IMR-90 (cell line): ENCODE data around the gene CYP11A1. TPM values are rescaled to one million over a fixed set of nuclear protein-coding genes. Genes with fewer than 3 reads are reported as not detected.
"Not testable (repeated sequence)": the region's sequence is repeated elsewhere in the genome, so short reads cannot be mapped to it uniquely, and the experiment has no call there.

Experiments used
- ATAC-seq: fragments of 200-7000 bp; cut with Tn5 transposase; 2 replicates; pipeline ENCODE4 v1.9.1; 2020; ENCODE audit warnings: low read depth, mild to moderate bottlenecking, moderate library complexity
- BruUV-seq: library from RNA; stranded (reverse); fragments of 400-500 nt; replicated peaks from 2 replicates; lab custom pipeline; 2021; lab: Mats Ljungman, UMichigan
- CTCF ChIA-PET: fragments of 300-600 bp; formaldehyde crosslinking; extraction: SDS; loops from one replicate; lab custom pipeline; 2021; ENCODE audit warnings: antibody characterized with exemption; lab: Yijun Ruan, JAX
- POLR2A ChIA-PET: fragments of 300-600 bp; sonication (Branson Sonifier 250); formaldehyde crosslinking; loops from one replicate; lab custom pipeline; 2022; ENCODE audit warnings: antibody characterized with exemption; ENCODE audit not compliant: unreplicated experiment; lab: Charles Lee
- DNase-seq: peaks from one replicate; pipeline ENCODE4 v3.0.0; 2013
- H2AFZ ChIP-seq: replicated peaks from 2 replicates; pipeline ENCODE3; 2013; ENCODE audit warnings: low read length, mild to moderate bottlenecking; ENCODE audit not compliant: poor library complexity
- H2AK5ac ChIP-seq: 2 replicates; pipeline ENCODE4 v1.6.1; 2013; ENCODE audit warnings: low read depth, low read length, inconsistent platforms
- H2AK9ac ChIP-seq: replicated peaks from 2 replicates; pipeline ENCODE3; 2013; ENCODE audit warnings: mild to moderate bottlenecking, low read depth, low read length, moderate library complexity; ENCODE audit not compliant: poor library complexity
- H2BK120ac ChIP-seq: 2 replicates; pipeline ENCODE4 v1.6.1; 2013; ENCODE audit warnings: low read depth, low read length, inconsistent platforms
- H2BK15ac ChIP-seq: 3 replicates; pipeline ENCODE4 v1.6.1; 2013; ENCODE audit warnings: low read depth, low read length, inconsistent platforms
- H2BK20ac ChIP-seq: 2 replicates; pipeline ENCODE4 v1.6.1; 2013; ENCODE audit warnings: low read depth, mild to moderate bottlenecking, inconsistent platforms, low read length, moderate library complexity
- H2BK5ac ChIP-seq: 2 replicates; pipeline ENCODE4 v1.6.1; 2013; ENCODE audit warnings: mild to moderate bottlenecking, low read depth, low read length, inconsistent platforms; ENCODE audit not compliant: poor library complexity, severe bottlenecking
- H3K14ac ChIP-seq: replicated peaks from 2 replicates; pipeline ENCODE4 v1.6.1; 2013; ENCODE audit warnings: low read depth, low read length, inconsistent platforms
- H3K18ac ChIP-seq: 2 replicates; pipeline ENCODE4 v1.6.1; 2013; ENCODE audit warnings: low read depth, low read length, control low read depth
- H3K23ac ChIP-seq: 2 replicates; pipeline ENCODE4 v1.6.1; 2013; ENCODE audit warnings: low read depth, low read length, inconsistent platforms
- H3K27ac ChIP-seq: 2 replicates; pipeline ENCODE4 v1.5.1; 2013; ENCODE audit warnings: mild to moderate bottlenecking, control low read depth, low read length; ENCODE audit not compliant: insufficient read depth
- H3K27me3 ChIP-seq: 2 replicates; pipeline ENCODE4 v1.6.1; 2013; ENCODE audit warnings: low read length; ENCODE audit not compliant: control insufficient read depth, insufficient read depth
- H3K36me3 ChIP-seq: 2 replicates; pipeline ENCODE4 v1.6.1; 2013; ENCODE audit warnings: low read length, mixed read lengths; ENCODE audit not compliant: control insufficient read depth, insufficient read depth
- H3K4ac ChIP-seq: 2 replicates; pipeline ENCODE4 v1.6.1; 2013; ENCODE audit warnings: low read depth, low read length, inconsistent platforms
- H3K4me1 ChIP-seq: 2 replicates; pipeline ENCODE4 v1.6.1; 2013; ENCODE audit warnings: low read length, mixed read lengths; ENCODE audit not compliant: control insufficient read depth, insufficient read depth
- H3K4me2 ChIP-seq: 2 replicates; pipeline ENCODE4 v1.6.1; 2013; ENCODE audit warnings: low read depth, mild to moderate bottlenecking, control low read depth, low read length, moderate library complexity
- H3K4me3 ChIP-seq: 2 replicates; pipeline ENCODE4 v1.5.1; 2013; ENCODE audit warnings: low read depth, mild to moderate bottlenecking, control low read depth, low read length, moderate library complexity; ENCODE audit not compliant: insufficient read depth
- H3K56ac ChIP-seq: 2 replicates; pipeline ENCODE4 v1.6.1; 2013; ENCODE audit warnings: low read length, inconsistent platforms; ENCODE audit not compliant: insufficient read depth; ENCODE audit errors: extremely low read depth
- H3K79me1 ChIP-seq, 2 experiments: 2 replicates each; pipeline ENCODE4 v1.6.1; 2013; ENCODE audit warnings: low read length in 2 of 2, inconsistent platforms in 1 of 2, low read depth in 1 of 2
- H3K9ac ChIP-seq: 2 replicates; pipeline ENCODE4 v1.6.1; 2013; ENCODE audit warnings: low read depth, low read length, control low read depth
- H3K9me1 ChIP-seq: 2 replicates; pipeline ENCODE4 v1.6.1; 2013; ENCODE audit warnings: low read length, inconsistent platforms; ENCODE audit not compliant: insufficient read depth
- H3K9me3 ChIP-seq: 2 replicates; pipeline ENCODE4 v1.6.1; 2013; ENCODE audit warnings: low read length; ENCODE audit not compliant: control insufficient read depth, insufficient read depth
- H4K20me1 ChIP-seq: 2 replicates; pipeline ENCODE4 v1.6.1; 2013; ENCODE audit warnings: low read length, inconsistent platforms; ENCODE audit not compliant: insufficient read depth
- H4K5ac ChIP-seq: 2 replicates; pipeline ENCODE4 v1.6.1; 2013; ENCODE audit warnings: mild to moderate bottlenecking, low read depth, low read length, control low read depth
- H4K8ac ChIP-seq, 2 experiments: 2 replicates each; pipeline ENCODE4 v1.6.1; 2013; ENCODE audit warnings: low read depth in 2 of 2, low read length in 2 of 2, control low read depth in 1 of 2, inconsistent platforms in 1 of 2
- H4K91ac ChIP-seq: 2 replicates; pipeline ENCODE4 v1.6.1; 2013; ENCODE audit warnings: low read depth, low read length, inconsistent platforms; ENCODE audit not compliant: insufficient read depth
- WGBS, 2 experiments: methylation state at CpG; one replicate each; pipeline versions ENCODE4 v1.1.5 to v1.1.7; 2013; ENCODE audit warnings: missing lambda C conversion rate in 2 of 2; ENCODE audit not compliant: insufficient read length in 1 of 2; ENCODE audit errors: extremely low coverage in 2 of 2; 5-methylcytosine and 5-hydroxymethylcytosine counted together
- dilution Hi-C: fragments of 300-500 bp; cut with HindIII; formaldehyde crosslinking; loops from one replicate; pipeline ENCODE4 v1.14.3; 2018; ENCODE audit warnings: low sequenced_read_pairs; ENCODE audit not compliant: unreplicated experiment
- in situ Hi-C: fragments of 300-500 bp; cut with MboI; formaldehyde crosslinking; loops from 3 replicates; pipeline ENCODE4 v1.14.3; 2019; ENCODE audit warnings: low sequenced_read_pairs, inconsistent platforms, mixed read lengths
- intact Hi-C: fragments of 100-400 bp; cut with micrococcal nuclease; formaldehyde crosslinking; loops from 2 replicates; pipeline ENCODE4 v1.10.0; 2022
- polyA plus RNA-seq, 3 experiments: library from polyadenylated mRNA; depleted of rRNA; stranded (reverse); fragments of >200 nt; gene quantifications; 2 replicates each; pipeline ENCODE4 v1.2.3, GENCODE V29; 2012; ENCODE audit warnings: low replicate concordance in 1 of 3
- total RNA-seq: library from RNA; depleted of rRNA; stranded (reverse); fragments of >200 nt; gene quantifications from 2 replicates; pipeline ENCODE4 v1.2.3, GENCODE V29; 2012

The CYP11A1 gene
- total and polyA plus RNA-seq, 2 of the 4 experiments (the other 2 are of a cell fraction) = 0.18 to 0.50 TPM

GRCh38 chr15:74353992-74354391 lies 13.5 kb downstream of the CYP11A1 start:
- H2AK9ac ChIP-seq, H2BK15ac ChIP-seq, H3K14ac ChIP-seq, ATAC-seq, CTCF ChIA-PET, in situ Hi-C loops, H3K9ac ChIP-seq, H2AK5ac ChIP-seq, H3K4me2 ChIP-seq, H3K56ac ChIP-seq, BruUV-seq, H2BK5ac ChIP-seq, H4K91ac ChIP-seq, DNase-seq, H3K79me1 ChIP-seq, H3K9me1 ChIP-seq, H3K9me3 ChIP-seq, H4K8ac ChIP-seq, H3K27ac ChIP-seq, H3K4ac ChIP-seq, dilution Hi-C loops, intact Hi-C loops, H2AFZ ChIP-seq, H3K23ac ChIP-seq, H3K4me1 ChIP-seq, H2BK20ac ChIP-seq, H3K36me3 ChIP-seq, H4K20me1 ChIP-seq, POLR2A ChIA-PET, H3K4me3 ChIP-seq, H2BK120ac ChIP-seq, H3K18ac ChIP-seq, H4K5ac ChIP-seq: not testable (repeated sequence)
- no CpG with 5 or more reads among the region's 2 CpGs for WGBS, 2 experiments
- peaks cover 27% of the 10 kb centered on the region for H3K27me3 ChIP-seq
